ENCODE data around the gene GMFB.
"Not testable (repeated sequence)": the region's sequence is repeated elsewhere in the genome, so short reads cannot be mapped to it uniquely, and the experiment has no call there.

The GMFB gene

GRCh38 chr14:54458536-54458935 lies 30.2 kb downstream of the GMFB start:
- not testable (repeated sequence) for H3K9me3 Mint-ChIP-seq; H3K4me1 Mint-ChIP-seq (ENCODE audit: low read depth); H3K4me3 Mint-ChIP-seq; H3K27ac Mint-ChIP-seq; DNase-seq; H3K27me3 Mint-ChIP-seq; H3K36me3 Mint-ChIP-seq (ENCODE audit: low read depth)

- H3K36me3 Mint-ChIP-seq (ENCODE audit: low read depth), result no peaks in the 10 kb centered on the region
- no peak overlapping the region for H3K27ac Mint-ChIP-seq
- H3K4me1 Mint-ChIP-seq (ENCODE audit: low read depth), result peaks cover 8% of the 10 kb centered on the region
Observed at GRCh38 chr14:54457609-54457996, 31.2 kb downstream of the GMFB start.

GRCh38 chr14:54456820-54457608 lies 31.8 kb downstream of the GMFB start:
- not testable (repeated sequence) for DNase-seq; H3K4me3 Mint-ChIP-seq; H3K4me1 Mint-ChIP-seq (ENCODE audit: low read depth)

More at GRCh38 chr14:54457609-54457996, 31.2 kb downstream of the GMFB start:
- H3K4me3 Mint-ChIP-seq, result no peak overlapping the region
- peaks cover 3% of the 10 kb centered on the region for H3K9me3 Mint-ChIP-seq
- DNase-seq, result no peak
- no peaks in the 10 kb centered on the region for H3K27me3 Mint-ChIP-seq

GRCh38 chr14:54455363-54455762 lies 33.4 kb downstream of the GMFB start:
- peaks cover 3% of the 10 kb centered on the region for H3K9me3 Mint-ChIP-seq
- no peaks in the 10 kb centered on the region for H3K36me3 Mint-ChIP-seq (ENCODE audit: low read depth)
- no peak for DNase-seq

More at GRCh38 chr14:54456820-54457608, 31.8 kb downstream of the GMFB start:
- not testable (repeated sequence) for H3K36me3 Mint-ChIP-seq (ENCODE audit: low read depth); H3K27ac Mint-ChIP-seq; H3K27me3 Mint-ChIP-seq; H3K9me3 Mint-ChIP-seq

GRCh38 chr14:54453990-54454389 lies 34.8 kb downstream of the GMFB start:
- not testable (repeated sequence) for DNase-seq; H3K36me3 Mint-ChIP-seq (ENCODE audit: low read depth); H3K9me3 Mint-ChIP-seq; H3K27ac Mint-ChIP-seq; H3K4me1 Mint-ChIP-seq (ENCODE audit: low read depth); H3K4me3 Mint-ChIP-seq; H3K27me3 Mint-ChIP-seq

More at GRCh38 chr14:54455363-54455762, 33.4 kb downstream of the GMFB start:
- Mint-ChIP-seq H3K4me1 (ENCODE audit: low read depth) (peaks cover 5% of the 10 kb centered on the region), H3K27ac (no peak overlapping the region), H3K4me3 (no peak overlapping the region), H3K27me3 (no peaks in the 10 kb centered on the region)

GRCh38 chr14:54453252-54453651 lies 35.5 kb downstream of the GMFB start:
- Mint-ChIP-seq H3K9me3 (no peaks in the 10 kb centered on the region), H3K27me3 (peaks cover 3% of the 10 kb centered on the region), H3K4me1 (ENCODE audit: low read depth) (peaks cover 11% of the 10 kb centered on the region), H3K36me3 (ENCODE audit: low read depth) (no peaks in the 10 kb centered on the region), H3K4me3 (no peak overlapping the region), H3K27ac (no peak overlapping the region)
- no peak for DNase-seq

GRCh38 chr14:54451961-54452360 lies 36.8 kb downstream of the GMFB start:
- no peak overlapping the region for H3K4me3 Mint-ChIP-seq
- no peaks in the 10 kb centered on the region for H3K36me3 Mint-ChIP-seq (ENCODE audit: low read depth)
- DNase-seq, result no peak
- H3K4me1 Mint-ChIP-seq (ENCODE audit: low read depth), result peaks cover 13% of the 10 kb centered on the region
- H3K27ac Mint-ChIP-seq, result no peak overlapping the region
- no peaks in the 10 kb centered on the region for H3K9me3 Mint-ChIP-seq
- peaks cover 3% of the 10 kb centered on the region for H3K27me3 Mint-ChIP-seq

- H3K27ac Mint-ChIP-seq, result no peak overlapping the region
Observed at GRCh38 chr14:54451121-54451601, 37.6 kb downstream of the GMFB start.

GRCh38 chr14:54450535-54450934 lies 38.2 kb downstream of the GMFB start:
- H3K4me1 Mint-ChIP-seq (ENCODE audit: low read depth), result peaks cover 15% of the 10 kb centered on the region
- H3K36me3 Mint-ChIP-seq (ENCODE audit: low read depth), result no peaks in the 10 kb centered on the region
- H3K9me3 Mint-ChIP-seq, result no peaks in the 10 kb centered on the region
- H3K27me3 Mint-ChIP-seq, result peaks cover 7% of the 10 kb centered on the region
- H3K27ac Mint-ChIP-seq, result no peak overlapping the region
- no peak for DNase-seq
- no peak overlapping the region for H3K4me3 Mint-ChIP-seq

More at GRCh38 chr14:54451121-54451601, 37.6 kb downstream of the GMFB start:
- no peak for DNase-seq
- Mint-ChIP-seq H3K4me1 (ENCODE audit: low read depth) (peaks cover 15% of the 10 kb centered on the region), H3K27me3 (peaks cover 7% of the 10 kb centered on the region), H3K36me3 (ENCODE audit: low read depth) (no peaks in the 10 kb centered on the region), H3K4me3 (no peak overlapping the region), H3K9me3 (no peaks in the 10 kb centered on the region)

GRCh38 chr14:54447231-54447692 lies 41.5 kb downstream of the GMFB start:
- Mint-ChIP-seq H3K4me3 (no peak overlapping the region), H3K4me1 (ENCODE audit: low read depth) (peaks cover 15% of the 10 kb centered on the region), H3K9me3 (no peaks in the 10 kb centered on the region), H3K27me3 (peaks cover 7% of the 10 kb centered on the region), H3K27ac (no peak overlapping the region), H3K36me3 (ENCODE audit: low read depth) (no peaks in the 10 kb centered on the region)
- no peak for DNase-seq

- peaks cover 23% of the 10 kb centered on the region for H3K4me1 Mint-ChIP-seq (ENCODE audit: low read depth)
- peaks cover 7% of the 10 kb centered on the region for H3K27me3 Mint-ChIP-seq
- H3K27ac Mint-ChIP-seq, result no peak overlapping the region
- DNase-seq, result no peak
- H3K36me3 Mint-ChIP-seq (ENCODE audit: low read depth), result no peaks in the 10 kb centered on the region
- no peaks in the 10 kb centered on the region for H3K9me3 Mint-ChIP-seq
- H3K4me3 Mint-ChIP-seq, result no peak overlapping the region
Observed at GRCh38 chr14:54446161-54446693, 42.6 kb downstream of the GMFB start.

GRCh38 chr14:54444681-54445080 lies 44.1 kb downstream of the GMFB start:
- no peak overlapping the region for H3K4me3 Mint-ChIP-seq
- H3K27ac Mint-ChIP-seq, result no peak overlapping the region
- peaks cover 11% of the 10 kb centered on the region for H3K36me3 Mint-ChIP-seq (ENCODE audit: low read depth)
- H3K9me3 Mint-ChIP-seq, result no peaks in the 10 kb centered on the region
- peaks cover 7% of the 10 kb centered on the region for H3K27me3 Mint-ChIP-seq
- DNase-seq, result no peak
- H3K4me1 Mint-ChIP-seq (ENCODE audit: low read depth), result peaks cover 23% of the 10 kb centered on the region

- H3K4me3 Mint-ChIP-seq, result no peak overlapping the region
- no peak overlapping the region for H3K27ac Mint-ChIP-seq
- no peaks in the 10 kb centered on the region for H3K9me3 Mint-ChIP-seq
- peaks cover 18% of the 10 kb centered on the region for H3K36me3 Mint-ChIP-seq (ENCODE audit: low read depth)
- no peak for DNase-seq
- H3K4me1 Mint-ChIP-seq (ENCODE audit: low read depth), result peaks cover 29% of the 10 kb centered on the region
- H3K27me3 Mint-ChIP-seq, result peaks cover 4% of the 10 kb centered on the region
Observed at GRCh38 chr14:54443981-54444380, 44.8 kb downstream of the GMFB start.

GRCh38 chr14:54442961-54443360 lies 45.8 kb downstream of the GMFB start:
- H3K27me3 Mint-ChIP-seq, DNase-seq, H3K27ac Mint-ChIP-seq, H3K9me3 Mint-ChIP-seq, H3K4me3 Mint-ChIP-seq: not testable (repeated sequence)
- Mint-ChIP-seq H3K4me1 (ENCODE audit: low read depth) (peaks cover 35% of the 10 kb centered on the region), H3K36me3 (ENCODE audit: low read depth) (peaks cover 27% of the 10 kb centered on the region)
